GM21423 (cell line): ENCODE results near the gene BTBD8.

Source experiments
- ATAC-seq: cut with Tn5 transposase; IDR thresholded peaks from one replicate; pipeline ENCODE4 v1.9.1; 2021; ENCODE audit warnings: mild to moderate bottlenecking, moderate library complexity; ENCODE audit not compliant: unreplicated experiment

The BTBD8 gene

GRCh38 chr1:92188436-92189255 lies 108.5 kb downstream of the BTBD8 start:
- ATAC-seq, result no peak

GRCh38 chr1:92191726-92192125 lies 111.6 kb downstream of the BTBD8 start:
- ATAC-seq, result no peak

DNA sequence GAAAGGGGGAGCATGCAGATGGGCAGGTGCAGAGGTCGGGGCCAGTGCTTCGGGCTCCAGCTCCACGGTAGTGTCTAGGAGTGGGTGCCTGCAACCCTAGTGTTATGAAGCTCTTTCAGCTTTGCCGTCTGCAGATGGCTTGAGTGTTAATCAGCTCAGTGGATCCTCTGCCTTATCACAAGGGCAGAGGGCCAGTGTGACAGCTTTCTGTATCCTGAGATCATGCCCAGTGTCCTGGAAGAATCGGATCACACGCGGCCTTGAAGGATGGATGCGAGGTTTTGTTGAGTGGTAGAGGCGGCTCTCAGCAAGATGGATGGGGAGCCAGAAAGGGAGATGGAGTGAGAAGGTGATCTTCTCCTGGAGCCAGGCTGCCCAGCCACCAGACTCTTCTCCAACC lies 112.1 kb downstream of the BTBD8 start:
- no peak for ATAC-seq

- ATAC-seq, result no peak
Measured at GRCh38 chr1:92194511-92194910, 114.4 kb downstream of the BTBD8 start.

DNA sequence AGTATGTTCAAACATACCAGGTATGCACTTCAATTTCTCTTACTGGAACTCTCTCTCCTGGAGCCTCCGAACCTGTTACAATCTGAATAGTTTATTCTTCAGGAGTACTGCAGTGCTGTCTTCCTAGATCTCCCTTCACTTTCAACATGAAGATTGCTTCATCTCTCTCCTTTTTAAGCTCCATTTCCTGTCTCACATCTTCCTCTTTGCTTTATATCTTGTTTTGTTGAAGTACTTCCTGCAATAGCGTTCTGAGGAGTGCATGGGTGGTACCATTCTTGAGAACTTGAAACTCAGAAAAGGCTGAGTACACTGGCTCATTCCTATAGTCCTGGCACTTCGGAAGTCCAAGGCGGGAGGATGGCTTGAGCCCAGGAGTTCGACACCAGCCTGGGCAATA lies 121.8 kb downstream of the BTBD8 start:
- no peak for ATAC-seq

DNA sequence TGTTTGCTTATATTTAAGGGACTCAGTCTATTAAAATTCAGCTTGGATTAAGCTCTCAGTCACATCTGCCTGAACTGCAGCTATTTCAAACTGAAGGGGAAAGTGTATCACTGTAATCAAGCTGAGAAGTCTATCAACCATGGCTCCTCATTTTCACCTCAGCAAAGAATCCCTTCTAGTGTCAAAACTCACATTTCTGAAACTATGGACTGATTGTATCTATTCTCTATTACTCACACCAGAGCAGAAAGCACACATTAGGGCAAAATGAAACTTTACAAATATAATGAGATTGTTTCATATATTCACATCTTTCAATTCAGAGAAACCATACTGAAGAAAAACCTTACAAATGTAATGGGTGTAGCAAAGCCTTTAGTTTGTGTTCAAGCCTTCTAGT lies 123.0 kb downstream of the BTBD8 start:
- ATAC-seq, result no peak

DNA sequence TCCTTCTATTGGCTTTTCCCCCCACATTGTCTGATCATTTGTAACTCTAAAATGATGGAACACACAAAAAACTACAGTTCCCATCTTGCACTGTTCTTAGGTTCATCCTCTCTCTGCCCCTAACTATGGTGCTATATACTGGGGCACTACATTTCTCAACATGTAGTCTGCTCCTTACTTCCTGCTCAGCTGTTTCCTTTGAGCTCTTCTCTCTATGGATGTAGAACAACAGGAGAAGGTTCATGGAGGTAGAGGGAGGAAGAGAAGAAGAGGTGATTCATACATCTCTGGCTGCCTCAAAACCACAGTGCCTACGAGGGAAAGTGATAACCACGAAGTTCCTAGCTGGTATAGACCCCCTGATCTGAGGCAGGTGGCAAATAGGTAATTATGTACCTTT lies 130.6 kb downstream of the BTBD8 start:
- ATAC-seq, result no peak

DNA sequence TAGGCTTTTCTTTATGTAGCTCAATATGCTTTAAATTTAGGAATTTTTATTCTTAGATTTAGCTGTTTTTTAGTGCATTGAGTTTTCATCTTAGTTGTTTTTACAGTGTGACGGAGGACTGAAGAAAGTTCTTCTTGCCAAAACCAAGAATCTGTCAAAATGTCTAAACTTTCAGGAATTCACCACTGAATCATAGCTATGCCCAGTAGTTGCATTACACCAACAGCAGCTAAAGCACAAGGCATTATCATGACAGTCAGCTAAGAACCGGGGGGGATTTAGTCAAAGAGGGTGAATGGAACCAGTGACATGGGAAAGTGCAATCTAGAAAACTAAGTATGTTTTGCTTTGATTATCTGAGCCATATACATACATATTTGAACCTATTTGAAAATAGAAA lies 131.0 kb downstream of the BTBD8 start:
- ATAC-seq, result no peak

DNA sequence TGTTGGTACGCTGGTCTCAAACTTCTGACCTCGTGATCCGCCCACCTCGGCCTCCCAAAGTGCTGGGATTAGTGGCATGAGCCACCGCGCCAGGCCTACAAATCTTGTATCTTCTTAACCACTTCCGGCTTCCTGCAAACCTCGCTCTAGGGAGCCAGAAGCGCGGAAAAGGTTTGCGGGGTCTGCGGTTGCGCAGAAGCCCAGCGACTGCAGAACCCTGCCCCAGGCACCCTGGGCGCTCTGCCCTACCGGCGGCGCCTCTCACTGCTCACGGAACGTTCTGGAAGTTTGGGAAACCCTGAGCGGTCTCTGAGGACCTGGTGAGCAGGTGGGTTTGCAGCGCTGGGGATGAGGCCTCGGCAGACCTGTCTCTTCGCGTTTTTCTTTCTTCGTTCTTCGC lies 137.6 kb downstream of the BTBD8 start, which contains the start of gene C1orf146:
Gene C1orf146, plus strand, starts transcription at position 195 of the 400 bp plus-strand sequence. CDS start 13,506 bp downstream, outside the sequence.
- no peak for ATAC-seq

- ATAC-seq, result no peak
Measured at GRCh38 chr1:92218559-92218958, 138.4 kb downstream of the BTBD8 start.

- ATAC-seq, result no peak
Measured at GRCh38 chr1:92219028-92219427, 138.9 kb downstream of the BTBD8 start.

GRCh38 chr1:92228401-92228800 lies 148.3 kb downstream of the BTBD8 start:
- ATAC-seq, result no peak

GRCh38 chr1:92230736-92231135 lies 150.6 kb downstream of the BTBD8 start:
- no peak for ATAC-seq
